ENCODE data around the gene CPSF7.

The CPSF7 gene

DNA sequence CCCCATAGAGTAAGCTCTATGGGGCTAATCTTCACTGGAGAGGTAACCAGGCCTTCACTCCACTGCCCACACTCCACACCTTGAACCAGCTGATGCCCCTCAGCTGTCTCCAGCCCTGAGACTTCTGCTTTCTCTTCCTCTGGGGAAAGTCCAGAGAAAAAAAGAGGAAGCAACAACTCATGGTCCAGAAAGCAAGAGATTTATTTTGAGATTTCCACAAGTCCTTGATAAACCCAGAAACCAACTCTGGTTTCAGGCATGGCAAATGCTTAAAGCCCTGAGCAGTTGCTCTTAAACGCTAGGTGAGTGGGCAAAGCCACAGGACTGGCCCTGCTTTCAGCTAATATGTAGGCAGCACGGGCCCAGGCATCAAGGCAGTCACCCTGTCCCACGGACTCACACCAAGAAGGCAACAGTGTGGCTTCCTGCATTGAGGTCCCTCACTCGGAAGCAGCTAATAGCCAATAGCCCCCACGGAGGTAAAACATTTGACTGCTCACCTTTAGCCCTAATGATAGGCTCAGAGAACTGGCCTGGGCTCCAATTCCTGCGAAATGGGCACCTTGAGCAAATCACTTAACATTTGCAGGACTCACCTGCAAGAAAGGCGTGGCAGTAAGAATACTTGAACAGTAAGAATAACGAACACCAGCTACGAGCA is 72.4 kb downstream of the CPSF7 start:
- DNase-seq (ENCODE audit: low spot score) = peak; percentile 51

GRCh38 chr11:61356706-61357105 is 73.1 kb downstream of the CPSF7 start:
- no peak for DNase-seq (ENCODE audit: low spot score)

DNA sequence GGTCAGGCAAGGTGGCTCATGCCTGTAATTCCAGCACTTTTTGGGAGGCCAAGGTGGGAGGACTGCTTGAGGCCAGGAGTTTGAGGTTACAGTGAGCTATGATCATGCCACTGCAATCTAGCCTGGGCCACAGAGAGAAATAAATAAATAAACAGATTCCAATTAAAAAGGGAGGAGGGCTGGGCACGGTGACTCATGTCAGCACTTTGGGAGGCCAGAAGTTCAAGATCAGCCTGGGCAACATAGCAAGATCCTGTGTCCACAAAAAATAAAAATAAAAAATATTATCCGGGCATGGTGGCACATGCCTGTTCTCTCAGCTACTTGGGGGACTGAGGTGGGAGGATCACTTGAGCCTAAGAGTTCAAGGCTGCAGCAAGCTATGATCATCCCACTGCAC is 75.6 kb downstream of the CPSF7 start:
- no peak for DNase-seq (ENCODE audit: low spot score)

DNA sequence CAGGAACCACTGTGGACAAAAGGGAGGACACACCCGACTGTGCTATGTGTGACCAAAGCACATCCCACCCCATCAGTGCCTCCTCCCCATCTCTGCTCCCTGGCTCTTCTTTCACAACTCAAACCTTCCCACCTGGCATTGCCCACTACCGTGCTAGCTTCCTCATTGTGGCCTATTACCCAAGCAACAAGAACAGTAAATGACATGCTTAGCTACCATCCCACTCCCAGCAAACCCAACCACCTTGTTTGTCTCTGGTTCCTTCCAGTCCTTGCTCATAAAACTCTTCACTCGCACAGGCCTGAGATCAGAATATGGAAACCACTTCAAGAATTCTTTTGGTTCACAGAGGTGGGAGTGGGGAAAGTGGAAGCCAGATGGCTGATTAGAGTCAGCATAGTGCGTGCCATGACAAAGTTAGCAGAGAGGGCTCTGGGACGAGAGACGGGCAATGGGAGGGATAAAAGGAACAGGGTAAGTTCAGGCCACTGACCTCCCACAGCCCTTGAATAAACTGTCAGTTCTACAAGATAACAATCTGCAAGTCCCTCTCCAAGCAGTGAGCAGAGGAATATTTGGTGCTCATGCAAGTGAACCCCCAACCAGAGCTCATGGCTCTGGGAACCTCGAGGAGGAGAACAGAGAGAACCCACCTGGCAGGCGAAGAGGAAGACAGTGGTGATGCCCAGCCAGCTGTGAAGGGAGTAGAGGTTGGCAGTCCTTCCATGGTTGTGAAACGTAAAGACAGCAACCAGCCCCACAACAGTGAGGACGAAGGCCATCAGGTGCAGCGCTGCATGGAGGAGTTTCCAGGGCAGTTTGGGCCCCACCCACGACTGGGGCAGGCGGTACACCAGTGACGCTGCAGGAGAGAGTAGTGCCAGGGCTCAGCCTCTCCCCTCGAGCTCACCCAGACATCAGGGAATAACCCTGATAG is 76.4 kb downstream of the CPSF7 start:
- no peak for DNase-seq (ENCODE audit: low spot score)
